Measurements from ENCODE around the gene CCNB2. TPM values are rescaled to one million over a fixed set of nuclear protein-coding genes. Genes with fewer than 3 reads are reported as not detected.

CCNB2 gene
- total and polyA plus RNA-seq, 2 of the 8 experiments (the other 6 are each of a cell fraction or from before 2014, with no cell fraction given) = 70.7 to 92.1 TPM

- Histone ChIP-seq H3K4ac (replicated peaks; ENCODE audit: insufficient read length, low read depth, low read length) (no peak overlapping the region), H3K79me2 (ENCODE audit: control insufficient read depth in 1 of 2, insufficient read depth in 2 of 2, low read length in 2 of 2) (no peaks in the 10 kb centered on the region), H3K14ac (ENCODE audit: insufficient read length) (no peak overlapping the region), H4K5ac (ENCODE audit: insufficient read length, low read depth, low read length) (no peak overlapping the region), H4K91ac (replicated peaks; ENCODE audit: insufficient read length, low read length) (no peak overlapping the region), H3K4me1 (replicated peaks in 1 of 4; ENCODE audit: control insufficient read depth in 3 of 4, insufficient read depth in 4 of 4, low read length in 3 of 4) (peaks cover 0 to 3% (median under 1%) of the 10 kb centered on the region in 4 experiments; a peak in 2 of 7 replicates), H2BK15ac (ENCODE audit: low read length) (no peak overlapping the region), H4K8ac (ENCODE audit: extremely low read depth, insufficient read depth, low read length) (no peak overlapping the region), H2BK5ac (ENCODE audit: low read depth, low read length) (no peak overlapping the region), H2BK120ac (replicated peaks; ENCODE audit: low read depth, low read length) (no peak overlapping the region), H3K9ac (replicated peaks in 1 of 4; ENCODE audit: extremely low read depth in 1 of 4, low read depth in 3 of 4, low read length in 3 of 4) (no peak overlapping the region), H3K23me2 (ENCODE audit: low read depth, low read length) (no peaks in the 10 kb centered on the region), H3K18ac (ENCODE audit: extremely low read depth, low read length) (no peak overlapping the region), H3K4me2 (ENCODE audit: insufficient read depth in 1 of 2, low read depth in 2 of 2, low read length in 2 of 2) (no peak overlapping the region), H3K36me3 (ENCODE audit: control insufficient read depth in 2 of 4, insufficient read depth in 4 of 4, low read length in 3 of 4) (peaks cover 7 to 55% (median 21%) of the 10 kb centered on the region in 4 experiments), H3K9me3 (ENCODE audit: insufficient read depth in 2 of 2, low read depth in 1 of 2, low read length in 1 of 2) (no peaks in the 10 kb centered on the region), H4K20me1 (replicated peaks in 1 of 2; ENCODE audit: control insufficient read depth in 1 of 2, insufficient read depth in 2 of 2, low read length in 2 of 2) (peaks cover 0 to 2% of the 10 kb centered on the region in 2 experiments), H3K56ac (replicated peaks; ENCODE audit: insufficient read length, low read depth, low read length) (no peak overlapping the region), H3K27ac (ENCODE audit: low read depth, low read length) (no peak overlapping the region), H3K4me3 (ENCODE audit: extremely low read depth in 1 of 4, insufficient read depth in 2 of 4, low read depth in 3 of 4, low read length in 4 of 4) (no peak overlapping the region), H3K79me1 (ENCODE audit: low read depth, low read length) (no peaks in the 10 kb centered on the region), H2BK20ac (ENCODE audit: low read length) (no peak overlapping the region), H2AK5ac (ENCODE audit: low read depth, low read length) (no peak overlapping the region), H2BK12ac (ENCODE audit: low read depth, low read length) (no peak overlapping the region), H3K27me3 (replicated peaks in 1 of 4; ENCODE audit: control insufficient read depth in 3 of 4, extremely low read depth in 1 of 4, insufficient read depth in 3 of 4, low read length in 3 of 4) (no peaks in the 10 kb centered on the region), H2AFZ (ENCODE audit: low read length) (no peak overlapping the region), H3K23ac (ENCODE audit: insufficient read length) (no peak overlapping the region)
- CTCF ChIA-PET (ENCODE audit: partially characterized antibody) = interaction anchor here (0.6 to 2.9 kb wide), 9 partner anchors 10 to 376 kb away, joined by 3 to 11 read pairs (median 4); no protein-coding TSS in a partner anchor
- FAIRE-seq (no peak), DNase-seq (ENCODE audit: low read depth in 1 of 2, low spot score in 2 of 2) (no peak)
- POLR2A ChIA-PET (ENCODE audit: partially characterized antibody) = no interaction called here
- 84% methylated on average over 6 of the region's 6 CpGs; no CpG with 5 or more reads in 1 of the 2 experiments for WGBS, 2 experiments (ENCODE audit: extremely low coverage in 1 of 2, insufficient coverage in 1 of 2, insufficient read length in 1 of 2, insufficient replicate concordance in 2 of 2, low coverage in 1 of 2, low lambda C conversion rate in 2 of 2, missing lambda C conversion rate in 1 of 2)
- TF ChIP-seq YY1 (IDR thresholded peaks at IDR 0.05; ENCODE audit: low read depth, low read length) (no peak), CHD2 (IDR thresholded peaks at IDR 0.05; ENCODE audit: low read length) (no peak), TBP (IDR thresholded peaks at IDR 0.05; ENCODE audit: low read depth, low read length) (no peak), GABPA (IDR thresholded peaks at IDR 0.05; ENCODE audit: borderline replicate concordance, insufficient read depth, low read length) (no peak), CBX5 (IDR thresholded peaks at IDR 0.05; ENCODE audit: low read depth, low read length) (no peak), GTF2F1 (IDR thresholded peaks at IDR 0.05; ENCODE audit: borderline replicate concordance, low read depth, low read length) (no peak), SUZ12 (IDR thresholded peaks at IDR 0.05; ENCODE audit: low read length) (no peak), ATF2 (IDR thresholded peaks at IDR 0.05; ENCODE audit: low read length) (no peak), MAX (IDR thresholded peaks at IDR 0.05) (no peak), HDAC2 (IDR thresholded peaks at IDR 0.05; ENCODE audit: borderline replicate concordance in 1 of 2, low read depth in 2 of 2, low read length in 2 of 2) (no peak)
Observed at GRCh38 chr15:59152694-59153450, 47.9 kb downstream of the CCNB2 start.
